Iris pigment epithelial cell (primary cell): ENCODE data around the gene ZSWIM2.
"Not testable (repeated sequence)": the region's sequence is repeated elsewhere in the genome, so short reads cannot be mapped to it uniquely, and the experiment has no call there.

Experiments
- DNase-seq: peaks from one replicate; pipeline ENCODE4 v3.0.0-alpha.2; 2011; ENCODE audit warnings: low read depth

Gene ZSWIM2

DNA sequence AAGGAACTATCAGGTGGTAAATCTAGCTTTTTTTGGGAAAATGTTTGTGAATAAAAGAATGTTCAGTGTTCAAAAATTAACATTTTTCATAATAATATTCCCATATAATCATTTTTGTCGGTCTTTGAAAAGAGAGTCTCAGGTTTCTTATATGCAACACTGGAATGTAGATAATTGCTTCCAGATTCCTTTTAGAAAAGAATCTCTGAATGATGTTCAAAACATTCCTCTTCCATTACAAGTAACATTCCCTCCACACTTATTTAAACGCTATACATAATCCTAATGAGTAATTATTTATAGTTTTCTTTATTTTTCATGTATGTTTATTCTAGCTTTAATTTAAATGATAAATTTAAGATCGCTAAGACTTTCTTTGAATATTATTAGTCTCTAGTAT lies 7.0 kb downstream of the ZSWIM2 start:
- peak; percentile 83 for DNase-seq

DNA sequence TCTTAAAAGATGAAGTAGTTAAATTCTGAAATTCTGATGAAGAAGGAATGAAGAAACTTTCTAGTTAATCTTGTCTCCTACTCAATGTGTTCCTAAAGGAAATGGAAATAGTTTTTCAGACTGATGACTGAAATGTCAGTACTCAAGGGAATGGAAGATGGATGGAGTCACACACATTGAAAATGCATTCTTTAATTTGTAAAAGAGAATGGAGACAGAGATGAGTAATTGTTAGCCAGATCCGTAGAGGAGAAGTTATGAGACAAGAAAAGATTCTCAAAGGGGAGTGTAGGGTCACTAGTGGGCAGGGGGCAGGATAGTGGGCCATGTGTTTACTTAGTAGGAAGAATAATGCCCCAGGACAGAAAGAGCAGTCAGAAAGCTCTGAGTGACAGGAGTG lies 13.3 kb downstream of the ZSWIM2 start:
- DNase-seq, result no peak

DNA sequence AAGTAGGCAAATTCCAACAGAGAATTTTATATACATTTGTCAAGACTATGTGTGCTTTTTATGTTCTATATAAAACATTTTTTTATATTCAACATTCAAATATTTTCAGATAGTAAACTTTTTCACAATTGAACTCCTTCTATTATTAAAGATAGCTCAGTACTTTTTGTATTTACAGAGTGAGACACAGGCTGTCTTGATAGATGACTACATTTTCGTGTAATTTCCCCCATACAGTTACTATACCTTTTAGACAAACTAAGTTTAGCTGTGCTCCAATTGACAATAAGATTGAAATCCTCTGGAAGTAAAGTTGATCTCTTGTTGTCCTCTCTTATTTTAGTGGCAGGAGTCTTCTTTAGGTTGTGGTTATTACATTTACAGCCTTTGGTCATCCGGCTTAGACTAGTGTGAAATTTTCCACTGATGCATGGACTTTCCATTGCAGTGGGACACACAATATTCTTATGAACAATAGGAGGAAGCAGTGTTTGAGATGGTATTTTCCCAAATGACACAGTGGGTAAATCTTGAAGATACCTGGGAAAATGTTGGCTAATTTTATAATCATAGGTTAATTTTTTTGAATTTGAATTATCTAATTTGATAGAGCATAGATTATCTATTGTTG lies 21.0 kb downstream of the ZSWIM2 start:
- DNase-seq, result peak; percentile 32

DNA sequence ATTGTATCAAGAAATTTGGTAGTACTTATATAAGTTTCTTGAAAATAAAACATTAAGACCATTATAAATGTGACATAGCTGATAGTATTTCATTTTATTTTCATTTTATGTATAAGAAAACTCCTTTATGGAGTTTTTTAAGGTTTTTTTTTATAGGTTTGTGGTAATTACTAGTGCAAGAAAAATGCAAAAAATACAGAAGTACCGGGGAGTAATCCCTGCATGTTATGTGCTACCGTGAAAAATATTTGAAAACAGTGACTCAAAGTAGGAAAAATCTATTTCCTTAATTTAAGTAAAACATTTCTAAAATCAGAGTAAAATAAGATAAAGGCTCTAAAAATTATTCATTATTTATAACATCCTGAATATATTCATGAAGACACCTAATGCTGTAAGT lies 21.6 kb downstream of the ZSWIM2 start:
- peak; percentile 81 for DNase-seq

DNA sequence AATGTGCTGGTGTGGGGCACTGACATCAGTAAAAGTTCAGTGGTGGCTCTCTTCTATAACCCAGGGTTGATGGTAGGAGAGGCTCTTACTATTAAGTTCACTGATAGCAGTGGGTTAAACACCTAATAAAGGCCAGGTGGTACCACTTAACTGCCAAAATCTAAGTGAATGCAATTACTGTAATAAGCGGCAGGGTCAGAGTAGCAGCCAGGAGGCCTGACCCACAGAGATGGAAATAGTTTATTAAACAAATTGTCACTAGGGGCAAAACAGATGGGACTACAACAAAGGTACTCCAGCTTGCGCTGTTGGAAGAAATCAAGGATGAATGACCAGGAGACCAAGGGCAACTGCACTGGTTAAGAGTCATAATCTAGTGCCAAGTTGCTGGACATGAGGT lies 26.6 kb downstream of the ZSWIM2 start:
- no peak for DNase-seq

DNA sequence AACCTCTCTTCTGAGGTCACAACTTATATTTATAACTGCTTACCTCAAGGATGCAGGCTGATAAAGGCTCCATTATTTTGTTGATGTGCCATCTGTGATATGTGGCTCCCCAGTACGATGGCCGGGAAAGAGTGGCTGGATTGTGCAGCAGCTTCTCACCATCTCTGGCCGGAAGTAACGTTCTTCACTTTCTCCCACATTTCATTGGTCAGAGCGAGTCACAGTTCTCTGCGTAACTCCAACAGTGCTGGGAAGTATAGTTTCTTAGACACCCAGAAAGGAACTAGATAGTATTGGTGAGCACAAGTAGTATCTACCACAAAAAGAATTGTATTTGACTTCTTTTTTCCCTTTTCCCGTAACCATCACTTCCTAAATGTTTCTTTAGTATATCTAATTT lies 28.7 kb downstream of the ZSWIM2 start:
- no peak for DNase-seq

DNA sequence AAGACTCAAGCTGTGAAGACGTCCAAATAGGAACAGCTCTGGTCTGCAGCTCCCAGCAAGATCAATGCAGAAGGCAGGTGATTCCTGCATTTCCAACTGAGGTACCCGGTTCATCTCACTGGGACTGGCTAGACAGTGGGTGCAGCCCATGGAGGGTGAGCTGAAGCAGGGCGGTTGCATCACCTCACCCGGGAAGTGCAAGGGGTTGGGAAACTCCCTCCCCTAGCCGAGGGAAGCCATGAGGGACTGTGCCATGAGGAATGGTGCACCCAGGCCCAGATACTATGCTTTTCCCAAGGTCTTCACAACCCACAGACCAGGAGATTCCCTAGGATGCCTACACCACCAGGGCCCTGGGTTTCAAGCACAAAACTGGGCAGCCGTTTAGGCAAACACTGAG lies 37.2 kb downstream of the ZSWIM2 start:
- not testable (repeated sequence) for DNase-seq

DNA sequence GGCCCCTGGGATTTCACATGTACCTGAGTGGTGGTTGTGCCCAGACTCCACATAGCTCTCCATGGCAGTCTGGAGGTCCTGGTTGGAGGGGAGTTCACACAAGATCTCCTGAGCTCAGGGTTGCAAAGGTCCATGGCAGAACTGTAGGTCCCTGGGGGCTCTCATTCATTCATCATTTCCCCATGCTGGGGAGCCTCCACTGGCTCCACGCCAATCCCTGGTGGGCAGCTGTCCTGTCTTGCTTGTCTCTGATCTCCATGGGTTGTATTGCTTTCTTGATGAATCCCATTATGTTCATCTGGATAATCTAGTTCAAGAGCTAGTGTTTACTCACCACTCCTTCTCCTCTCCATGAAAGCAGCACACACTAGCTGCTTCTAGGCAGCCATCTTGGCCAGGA lies 42.4 kb downstream of the ZSWIM2 start:
- DNase-seq, result no peak

DNA sequence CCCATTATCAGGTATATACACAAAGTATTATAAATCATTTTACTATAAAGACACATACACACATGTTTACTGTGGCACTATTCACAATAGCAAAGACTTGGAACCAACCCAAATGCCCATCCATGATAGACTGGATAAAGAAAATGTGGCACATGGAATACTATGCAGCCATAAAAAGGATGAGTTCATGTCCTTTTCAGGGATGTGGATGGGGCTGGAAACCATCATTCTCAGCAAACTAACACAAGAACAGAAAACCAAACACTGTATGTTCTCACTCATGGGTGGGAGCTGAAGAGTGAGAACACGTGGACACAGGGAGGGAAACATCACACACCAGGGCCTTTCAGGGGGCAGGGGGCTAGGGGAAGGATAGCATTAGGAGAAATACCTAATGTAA lies 50.4 kb downstream of the ZSWIM2 start:
- not testable (repeated sequence) for DNase-seq

DNA sequence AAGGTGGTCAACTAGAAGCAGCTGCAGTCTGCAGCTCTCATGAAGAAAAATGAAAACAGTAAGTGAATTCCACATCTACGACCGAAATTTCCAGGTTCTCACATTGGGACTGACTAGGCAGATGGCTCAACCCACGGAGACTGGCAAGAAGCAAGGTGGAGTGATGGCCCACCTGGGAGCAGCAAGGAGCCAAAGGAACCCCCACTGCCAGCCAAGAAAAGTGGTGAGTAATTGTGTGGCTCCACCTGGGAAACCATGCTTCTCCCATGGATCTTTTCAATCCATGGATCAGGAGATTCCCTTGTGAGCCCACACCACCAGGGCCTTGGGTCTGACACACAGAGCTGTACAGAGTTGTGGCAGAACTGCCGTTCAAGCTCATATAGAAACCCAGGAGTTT lies 64.0 kb downstream of the ZSWIM2 start:
- no peak for DNase-seq

DNA sequence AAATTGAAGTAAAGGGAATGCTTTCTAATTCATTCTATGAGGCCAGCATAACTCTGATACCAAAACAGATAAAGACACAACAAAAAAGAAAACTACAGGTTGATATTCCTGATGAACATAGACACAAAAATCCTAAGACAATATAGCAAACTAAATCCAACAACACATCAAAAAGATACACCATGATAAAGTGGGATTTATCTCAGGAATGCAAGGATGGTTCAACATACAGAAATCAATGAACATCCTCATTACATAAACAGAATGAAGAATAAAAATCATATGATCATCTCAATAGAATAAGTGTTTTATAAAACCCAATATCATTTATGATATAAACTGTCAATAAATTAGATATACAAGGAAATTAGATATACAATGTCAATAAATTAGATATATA lies 65.7 kb downstream of the ZSWIM2 start:
- no peak for DNase-seq

DNA sequence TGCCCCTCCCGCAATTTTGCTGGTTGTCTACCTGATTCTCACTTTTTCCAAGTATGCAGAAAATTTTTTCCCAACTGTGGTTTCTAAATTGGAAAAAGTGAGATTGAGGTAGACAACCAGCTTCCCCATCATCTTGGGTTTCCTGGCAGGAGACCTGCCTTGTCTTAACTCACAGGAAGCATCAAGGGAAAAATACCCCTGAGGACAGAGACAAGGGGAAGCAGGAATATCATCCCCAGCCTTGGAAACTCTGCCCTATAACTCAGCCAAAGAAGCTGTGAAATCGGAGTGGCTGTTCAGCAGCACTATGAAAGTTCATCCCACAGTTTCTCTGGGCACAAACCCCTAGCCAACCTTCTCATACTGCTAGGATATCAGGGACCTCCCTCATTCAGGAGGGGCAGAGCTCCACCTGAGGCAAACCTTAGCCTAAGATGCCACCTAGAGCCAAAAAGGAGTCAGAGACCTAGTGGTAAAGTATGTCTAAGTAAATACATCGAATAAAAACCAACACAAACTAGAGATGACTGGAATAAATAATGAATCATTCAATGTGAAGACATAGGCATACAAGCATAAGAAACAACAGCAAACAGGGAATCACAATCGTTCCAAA lies 68.2 kb downstream of the ZSWIM2 start:
- DNase-seq, result peak; percentile 46
